Fibroblast of the aortic adventitia (primary cell): ENCODE data around the gene IGFL3. TPM values are rescaled to one million over a fixed set of nuclear protein-coding genes. Genes with fewer than 3 reads are reported as not detected.
"Not testable (repeated sequence)": the region's sequence is repeated elsewhere in the genome, so short reads cannot be mapped to it uniquely, and the experiment has no call there.

ENCODE experiments used
- DNase-seq: peaks from one replicate; pipeline ENCODE4 v3.0.0-alpha.2; 2010; ENCODE audit warnings: low read depth
- H3K4me3 ChIP-seq: 2 replicates; pipeline ENCODE4 v1.5.1; 2011; ENCODE audit warnings: low read depth, mild to moderate bottlenecking, control low read depth, low read length, moderate library complexity
- CTCF ChIP-seq: IDR thresholded peaks from 2 replicates; pipeline ENCODE4 v1.5.1; 2011; ENCODE audit warnings: mild to moderate bottlenecking, low read length, control low read depth, inconsistent platforms; ENCODE audit not compliant: insufficient read depth
- total RNA-seq: library from RNA; depleted of rRNA; stranded (reverse); fragments of >200 nt; gene quantifications from 2 replicates; pipeline ENCODE4 v1.2.3, GENCODE V29; 2012; ENCODE audit warnings: low replicate concordance

IGFL3 gene
- total RNA-seq, 1 donor: not detected

DNA sequence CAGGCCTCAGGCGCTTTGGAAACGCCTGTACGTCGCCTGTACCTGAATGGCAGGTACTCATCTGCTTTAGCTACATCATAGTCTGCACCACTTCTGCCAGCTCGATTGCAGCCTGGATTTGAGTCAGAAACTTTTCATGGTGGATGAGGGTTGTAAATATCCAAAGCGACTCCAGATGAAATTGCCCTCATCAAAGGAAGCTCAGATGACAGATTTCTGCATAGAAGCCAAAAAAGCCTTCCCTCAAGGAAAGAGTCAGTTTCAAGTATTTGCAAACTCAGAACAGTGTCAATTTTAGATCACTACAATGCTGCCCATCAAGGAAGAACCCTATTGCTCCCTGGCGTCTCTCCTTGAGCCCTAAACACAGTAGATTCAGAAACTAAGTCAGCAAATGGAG is 44.9 kb downstream of the IGFL3 start:
- no peak for TF ChIP-seq CTCF
- H3K4me3 ChIP-seq: no peak overlapping the region
- DNase-seq: no peak

DNA sequence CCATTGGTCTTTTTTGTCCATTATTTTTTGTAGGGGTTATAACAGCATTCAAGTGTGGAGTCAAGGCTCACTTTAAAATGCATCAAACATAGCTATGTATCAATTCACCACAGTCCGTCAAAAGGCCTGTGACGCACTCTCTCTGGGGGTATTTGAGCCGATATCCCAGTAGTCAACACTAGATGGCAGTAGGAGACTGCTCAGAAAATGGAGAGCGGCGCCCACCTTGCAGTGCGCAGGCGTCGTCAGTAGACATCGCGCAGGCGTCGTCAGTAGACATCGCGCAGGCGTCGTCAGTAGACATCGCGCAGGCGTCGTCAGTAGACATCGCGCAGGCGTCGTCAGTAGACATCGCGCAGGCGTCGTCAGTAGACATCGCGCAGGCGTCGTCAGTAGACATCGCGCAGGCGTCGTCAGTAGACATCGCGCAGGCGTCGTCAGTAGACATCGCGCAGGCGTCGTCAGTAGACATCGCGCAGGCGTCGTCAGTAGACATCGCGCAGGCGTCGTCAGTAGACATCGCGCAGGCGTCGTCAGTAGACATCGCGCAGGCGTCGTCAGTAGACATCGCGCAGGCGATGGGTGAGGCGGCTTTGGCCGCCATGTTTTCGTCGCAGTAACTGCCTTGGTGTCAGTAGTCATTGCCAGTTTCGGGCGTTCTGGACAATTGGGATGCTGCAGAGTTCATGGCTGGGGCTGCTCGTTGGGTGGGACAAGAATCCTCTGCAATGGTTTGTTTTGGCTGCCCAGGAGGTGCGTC is 45.7 kb downstream of the IGFL3 start:
- H3K4me3 ChIP-seq: not testable (repeated sequence)
- peak; percentile 79 for DNase-seq
- TF ChIP-seq CTCF: peak; percentile 64

DNA sequence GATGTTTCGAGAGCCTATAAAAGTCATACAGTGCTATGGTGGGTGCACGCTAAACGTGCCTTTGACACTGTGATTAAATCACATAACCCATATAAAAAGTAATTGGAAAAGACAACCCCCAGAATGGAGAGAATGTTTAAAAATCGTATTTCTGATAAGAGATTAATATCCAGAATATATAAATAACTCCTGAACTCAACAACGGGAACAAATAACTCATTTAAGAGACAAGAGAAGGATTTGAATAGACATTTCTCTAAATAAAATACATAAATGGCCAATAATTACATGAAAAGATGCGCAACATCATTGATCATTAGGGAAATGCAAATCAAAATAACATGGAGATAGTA is 46.7 kb downstream of the IGFL3 start:
- DNase-seq: no peak
- no peak for TF ChIP-seq CTCF
- no peak overlapping the region for H3K4me3 ChIP-seq

- peak overlapping the region; percentile 62 for H3K4me3 ChIP-seq
- peak; percentile 100 for TF ChIP-seq CTCF
- DNase-seq: peak; percentile 89
Observed at GRCh38 chr19:46076951-46077814, 47.3 kb downstream of the IGFL3 start.

DNA sequence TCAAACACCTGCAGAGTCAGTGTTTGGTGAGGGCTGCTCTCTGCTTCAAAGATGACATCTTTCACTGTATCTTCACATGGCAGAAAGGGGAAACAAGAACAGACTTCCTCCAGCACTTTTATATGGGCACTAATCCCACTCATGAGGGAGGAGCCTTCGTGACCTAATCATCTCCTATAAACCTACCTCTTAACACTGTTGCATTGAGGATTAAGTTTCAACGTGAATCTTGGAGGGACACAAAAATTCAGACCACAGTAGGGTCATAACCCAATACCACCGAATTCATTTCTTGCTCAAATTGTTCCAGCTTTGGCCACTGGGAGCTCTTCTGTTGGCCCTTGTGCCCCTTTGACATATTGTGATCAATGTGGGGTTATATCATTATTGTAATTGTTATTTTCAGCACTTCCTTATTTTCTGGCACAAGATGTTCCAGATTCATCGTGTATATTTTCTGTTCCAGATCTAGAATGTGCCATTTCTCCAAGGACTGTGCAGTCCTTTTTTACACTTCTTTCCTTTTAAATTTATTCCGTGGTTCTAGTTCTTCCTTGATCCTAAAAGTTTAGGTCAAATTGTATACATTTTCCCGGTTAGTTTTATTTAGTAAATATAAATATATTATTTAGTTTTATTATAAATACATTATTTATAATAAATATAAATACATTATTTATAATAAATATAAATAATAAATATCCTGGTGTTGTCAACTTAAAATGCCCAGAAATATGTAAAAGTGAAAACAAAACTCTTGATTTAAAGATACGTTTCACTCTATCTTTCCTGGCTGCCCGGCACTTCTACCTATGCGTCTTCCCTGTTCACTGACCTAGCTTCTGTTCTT is 48.2 kb downstream of the IGFL3 start:
- no peak overlapping the region for H3K4me3 ChIP-seq
- peak; percentile 22 for TF ChIP-seq CTCF
- DNase-seq: no peak

GRCh38 chr19:46073268-46073922 is 51.1 kb downstream of the IGFL3 start:
- no peak for TF ChIP-seq CTCF
- no peak overlapping the region for H3K4me3 ChIP-seq
- DNase-seq: peak; percentile 51
